GM21737 (cell line): ENCODE measurements around the gene MPDZ.
"Not testable (repeated sequence)": the region's sequence is repeated elsewhere in the genome, so short reads cannot be mapped to it uniquely, and the experiment has no call there.

Experiments used
- ATAC-seq: cut with Tn5 transposase; IDR thresholded peaks from one replicate; pipeline ENCODE4 v1.9.1; 2021; ENCODE audit warnings: mild to moderate bottlenecking, moderate library complexity; ENCODE audit not compliant: unreplicated experiment

The MPDZ gene

GRCh38 chr9:13266167-13266566, 13.3 kb downstream of the MPDZ start:
- ATAC-seq, result no peak

DNA sequence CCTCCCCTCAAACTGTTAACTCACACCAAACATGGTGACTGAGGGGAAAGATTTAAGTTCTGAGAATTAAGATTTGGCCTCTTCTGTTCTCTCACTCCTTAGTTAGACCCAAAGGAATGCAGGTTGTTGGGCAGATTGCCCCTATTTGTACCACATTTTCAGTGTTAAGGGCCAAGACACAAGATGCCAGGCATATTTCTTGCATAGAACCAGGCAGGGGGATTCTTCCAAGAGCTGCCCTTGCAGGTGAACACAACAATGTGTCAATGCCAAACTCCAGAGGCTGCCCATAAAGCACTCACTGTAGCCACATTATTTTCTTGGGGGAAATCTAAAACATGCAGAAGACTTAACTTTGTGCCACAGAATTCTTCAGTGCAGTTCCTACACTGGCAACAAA, 14.7 kb downstream of the MPDZ start:
- no peak for ATAC-seq

- no peak for ATAC-seq
Observed at GRCh38 chr9:13263511-13263910, 16.0 kb downstream of the MPDZ start.

GRCh38 chr9:13252852-13253251, 26.6 kb downstream of the MPDZ start:
- no peak for ATAC-seq

DNA sequence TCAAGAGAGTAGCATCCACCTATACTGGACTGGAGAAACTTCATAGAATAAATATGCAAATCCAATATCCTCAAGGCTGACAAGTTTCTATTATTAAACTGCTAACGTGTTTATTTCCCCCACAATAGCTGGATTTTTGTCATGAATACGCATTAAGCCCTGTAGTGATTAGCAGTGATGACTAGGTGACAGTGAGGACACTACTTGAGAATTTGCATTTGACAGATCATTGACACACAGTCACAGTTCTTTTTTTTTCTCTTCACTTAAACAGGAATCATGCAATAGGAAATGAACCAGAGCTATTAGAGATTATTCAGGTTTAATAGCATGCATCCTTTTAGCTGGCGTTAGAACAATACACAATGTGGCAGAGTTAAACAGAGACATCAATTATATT, 35.3 kb downstream of the MPDZ start:
- no peak for ATAC-seq

- ATAC-seq, result no peak
Observed at GRCh38 chr9:13241283-13241682, 38.2 kb downstream of the MPDZ start.

DNA sequence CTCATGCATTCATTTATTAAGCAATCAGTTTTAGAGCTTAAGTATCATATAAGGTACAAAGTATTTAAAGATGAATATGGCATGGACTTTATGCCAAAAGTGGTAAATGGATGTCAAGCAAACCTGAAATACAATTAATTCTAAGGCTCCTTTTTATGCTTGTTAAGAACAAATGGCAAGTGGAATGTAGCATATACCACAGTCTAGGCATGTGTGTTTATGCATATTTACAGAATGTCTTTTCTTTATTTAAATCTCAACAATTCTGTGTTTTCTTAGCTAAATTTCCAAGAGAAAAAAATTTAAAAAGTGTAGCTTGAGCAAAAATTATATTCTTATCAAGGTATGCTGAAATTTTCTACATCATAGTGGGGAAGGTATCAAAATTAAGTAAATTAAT, 39.8 kb downstream of the MPDZ start:
- ATAC-seq, result no peak

- no peak for ATAC-seq
Observed at GRCh38 chr9:13239208-13239607, 40.3 kb downstream of the MPDZ start.

GRCh38 chr9:13234932-13235331, 44.6 kb downstream of the MPDZ start:
- no peak for ATAC-seq

DNA sequence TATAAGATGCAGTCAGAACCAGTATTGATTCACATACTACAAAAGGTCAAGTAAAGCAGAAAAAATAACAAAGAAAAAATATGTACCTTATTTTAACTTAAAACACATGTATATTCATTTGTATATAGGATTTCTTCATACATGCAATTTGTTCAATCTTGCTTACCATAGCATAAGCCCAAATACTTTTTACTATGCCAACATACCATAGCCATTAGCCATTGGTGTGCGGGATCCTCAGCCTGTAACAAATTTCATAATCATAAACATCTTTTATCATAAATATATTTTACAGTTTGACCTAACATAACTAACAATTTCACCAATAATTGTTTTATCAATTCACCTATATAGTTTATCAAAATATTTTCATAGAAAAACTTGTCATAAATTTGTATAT, 51.1 kb downstream of the MPDZ start:
- ATAC-seq, result no peak

DNA sequence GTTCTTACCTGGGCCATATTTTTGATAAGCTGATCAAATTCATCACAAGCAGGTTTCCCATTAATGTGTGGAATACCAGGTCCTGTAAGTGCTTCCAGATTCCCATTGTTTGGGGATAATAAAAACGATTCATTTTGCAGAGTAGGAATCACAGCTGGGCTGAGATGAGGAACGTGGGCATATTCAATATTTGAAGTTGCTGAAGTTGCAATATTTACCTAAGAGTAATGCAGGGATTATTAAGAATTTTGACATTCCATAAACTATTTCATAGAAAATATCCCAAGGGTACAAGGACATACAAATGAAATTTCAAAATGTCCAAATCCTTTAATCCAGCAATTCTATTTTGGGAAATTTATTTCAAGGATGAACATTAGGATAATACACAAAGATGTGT, 55.1 kb downstream of the MPDZ start:
- ATAC-seq, result no peak

DNA sequence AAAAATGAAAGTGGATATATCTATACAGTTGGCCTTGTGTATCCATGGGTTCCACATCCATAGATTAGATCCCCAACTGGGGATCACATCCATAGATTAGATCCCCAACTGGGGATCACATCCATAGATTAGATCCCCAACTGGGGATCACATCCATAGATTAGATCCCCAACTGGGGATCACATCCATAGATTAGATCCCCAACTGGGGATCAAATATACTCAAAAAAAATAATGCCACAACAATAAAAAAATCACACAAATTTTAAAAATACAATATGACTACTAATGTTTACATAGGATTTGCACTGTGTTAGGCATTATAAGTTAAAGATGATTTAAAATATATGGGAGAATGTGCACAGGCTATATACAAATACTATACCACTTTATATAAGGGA, 56.8 kb downstream of the MPDZ start:
- not testable (repeated sequence) for ATAC-seq

DNA sequence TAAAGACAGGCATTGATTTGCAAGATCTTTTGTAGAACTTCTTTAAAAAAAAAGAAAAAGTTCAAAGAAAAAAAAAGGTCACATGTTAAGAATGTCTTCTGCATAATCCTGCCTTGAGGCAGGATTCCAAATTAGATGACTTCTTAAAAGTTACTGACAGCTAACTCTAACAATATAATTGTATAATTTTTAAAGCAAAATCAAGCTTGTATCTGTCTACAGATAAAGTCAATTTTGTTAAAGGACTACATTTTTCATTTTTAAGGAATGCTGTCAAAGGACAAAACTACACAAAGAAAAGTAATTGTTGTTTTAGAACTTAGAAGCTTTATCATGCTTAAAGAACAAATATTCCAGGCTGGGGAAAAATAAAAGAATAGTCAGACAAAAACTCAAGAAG, 57.8 kb downstream of the MPDZ start:
- ATAC-seq, result no peak

DNA sequence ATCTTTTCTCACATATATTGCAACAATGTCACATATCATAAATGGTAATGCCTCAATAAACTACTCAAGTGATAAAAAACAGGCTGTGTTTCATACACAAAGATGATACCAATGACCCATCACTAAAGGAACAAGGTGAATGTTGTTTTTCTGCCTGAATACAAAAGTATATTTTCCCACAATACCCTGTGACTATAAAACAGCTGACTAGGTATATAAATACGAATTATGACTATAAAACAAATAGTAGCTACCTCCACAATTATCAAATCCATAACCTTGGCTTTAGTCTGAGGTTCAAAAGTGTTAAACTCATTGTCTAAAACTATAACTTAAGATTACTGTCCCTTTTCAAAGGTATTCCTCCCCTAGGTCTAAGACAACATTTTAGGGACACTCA, 58.7 kb downstream of the MPDZ start:
- ATAC-seq, result no peak

DNA sequence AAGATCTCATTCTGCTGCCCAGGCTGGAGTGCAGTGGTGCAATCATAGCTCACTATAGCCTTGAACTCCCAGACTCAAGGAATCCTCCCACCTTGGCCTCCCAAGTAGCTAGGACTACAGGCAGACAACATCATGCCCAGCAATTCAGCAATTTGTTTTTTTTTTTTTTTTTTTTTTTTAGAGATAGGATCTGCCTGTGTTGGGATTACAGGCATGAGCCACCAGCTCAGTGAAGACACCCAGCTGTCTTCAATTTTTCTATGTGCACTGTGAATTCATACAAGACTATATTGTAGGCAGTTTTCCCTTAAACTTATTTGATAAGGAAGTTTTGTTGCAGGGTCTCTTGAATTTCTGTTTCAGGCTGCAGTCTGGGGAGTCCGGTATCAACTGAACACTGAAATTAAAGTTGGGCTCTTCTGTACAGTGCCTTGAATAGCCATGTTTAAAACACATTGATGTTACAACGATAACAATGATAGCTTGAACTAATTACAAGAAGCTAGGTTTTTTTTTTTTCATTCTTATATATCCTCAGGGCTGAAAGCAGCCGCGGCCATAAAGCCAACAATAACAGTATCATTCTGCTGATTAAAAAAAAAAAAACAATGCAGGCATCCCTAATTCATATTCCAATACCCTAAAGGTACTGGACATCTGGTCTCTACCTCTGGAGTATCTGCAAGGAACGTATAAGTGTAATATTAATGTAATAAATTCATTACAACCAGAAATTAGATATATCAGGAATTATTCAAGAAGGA, 63.5 kb downstream of the MPDZ start:
- no peak for ATAC-seq

- no peak for ATAC-seq
Observed at GRCh38 chr9:13213998-13214397, 65.5 kb downstream of the MPDZ start.

DNA sequence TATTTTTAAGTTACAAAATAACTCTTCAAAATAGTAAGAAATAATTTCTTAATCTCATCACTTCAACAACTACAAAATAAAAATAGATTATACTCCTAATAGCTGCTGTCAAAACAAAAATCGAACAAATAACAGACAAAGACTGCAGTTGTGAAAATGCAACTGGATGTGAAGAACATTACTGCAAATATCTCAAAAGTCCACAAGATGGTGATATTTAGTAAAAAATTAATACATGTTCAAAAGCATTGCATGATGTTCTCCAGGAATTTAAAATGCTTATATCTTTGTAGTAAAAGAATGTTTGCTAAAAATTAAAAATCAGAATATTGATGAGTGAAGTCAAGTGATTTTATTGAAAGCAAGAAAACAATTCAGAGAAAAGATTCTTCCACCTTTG, 66.2 kb downstream of the MPDZ start:
- ATAC-seq, result no peak

- ATAC-seq, result no peak
Observed at GRCh38 chr9:13210306-13210705, 69.2 kb downstream of the MPDZ start.

DNA sequence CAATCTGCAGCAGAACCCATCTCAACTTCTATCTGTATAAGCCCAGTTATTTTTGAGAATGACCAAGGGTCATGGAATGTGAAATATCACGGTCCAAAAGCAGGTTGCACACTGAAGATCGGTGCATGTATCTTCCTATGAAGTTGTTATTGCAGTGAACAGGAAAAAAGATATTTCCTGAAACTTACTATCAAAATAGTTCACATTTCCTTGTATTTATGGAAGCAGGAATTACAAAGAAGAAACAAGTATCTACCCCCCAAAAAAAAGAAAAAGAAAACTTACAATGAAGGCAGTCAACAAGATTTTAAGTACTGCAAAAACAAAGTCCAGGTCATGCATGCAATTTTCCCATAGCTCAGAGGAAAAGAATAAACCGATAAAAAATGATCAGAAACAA, 70.0 kb downstream of the MPDZ start:
- no peak for ATAC-seq

GRCh38 chr9:13205824-13206223, 73.7 kb downstream of the MPDZ start:
- ATAC-seq, result no peak

DNA sequence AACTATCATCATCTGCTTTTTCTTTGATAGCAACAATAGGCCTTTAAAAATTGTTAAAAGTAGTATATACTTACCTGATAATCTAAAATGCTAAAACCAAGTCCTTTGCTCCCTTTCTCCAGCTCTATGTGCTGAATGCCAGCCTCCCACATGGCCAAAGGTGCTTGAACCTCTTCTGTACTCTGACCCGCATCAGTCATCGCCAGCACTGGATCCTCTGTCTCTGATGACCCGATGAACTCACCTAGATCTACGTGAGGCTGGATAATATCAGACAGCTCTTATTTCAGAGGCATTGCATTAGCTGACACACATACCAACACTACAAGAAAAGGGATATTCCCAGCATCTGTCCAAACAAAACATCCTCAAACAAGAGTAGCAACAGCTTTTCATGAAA, 89.5 kb downstream of the MPDZ start:
- ATAC-seq, result no peak

GRCh38 chr9:13189362-13189761, 90.1 kb downstream of the MPDZ start:
- ATAC-seq, result no peak

- no peak for ATAC-seq
Observed at GRCh38 chr9:13186774-13187173, 92.7 kb downstream of the MPDZ start.
